ENCODE measurements around the gene CYSTM1. TPM values are rescaled to one million over a fixed set of nuclear protein-coding genes. Genes with fewer than 3 reads are reported as not detected.

The CYSTM1 gene
- total RNA-seq, 1 experiment from 2014 or later, result 93.5 TPM

DNA sequence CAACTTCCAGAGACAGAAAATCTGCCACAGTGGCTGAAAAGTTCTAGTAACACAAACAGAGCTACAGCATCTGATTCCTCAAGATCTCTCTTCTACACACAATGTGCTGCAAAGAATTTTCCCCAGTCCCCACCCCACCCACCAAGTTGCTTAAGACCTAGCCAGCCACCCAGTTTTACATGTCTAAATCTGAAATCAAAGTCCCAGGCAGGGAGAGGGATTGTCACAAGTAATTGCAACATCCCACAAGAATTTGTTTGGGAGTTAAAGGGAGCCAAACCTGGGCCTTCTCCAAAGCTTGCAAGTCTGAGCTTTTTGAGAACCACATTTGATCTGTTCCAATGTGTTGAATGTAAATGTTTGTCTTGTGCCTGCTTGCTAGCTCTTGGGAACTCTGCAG lies 33.7 kb upstream of the CYSTM1 start:
- Histone ChIP-seq H3K9me3 (no peaks in the 10 kb centered on the region), H3K4me3 (ENCODE audit: low read depth, low read length) (no peak overlapping the region), H3K36me3 (ENCODE audit: control insufficient read depth, insufficient read depth, low read length) (no peaks in the 10 kb centered on the region), H3K4me1 (no peaks in the 10 kb centered on the region), H3K27me3 (replicated peaks; ENCODE audit: control insufficient read depth, insufficient read depth, low read length) (no peaks in the 10 kb centered on the region)
- no peaks in the 10 kb centered on the region for H3K27me3 Mint-ChIP-seq (ENCODE audit: insufficient read depth, unreplicated experiment)
- H3K27ac Mint-ChIP-seq (ENCODE audit: unreplicated experiment), result no peak overlapping the region
- intact Hi-C loops (cut with micrococcal nuclease; ENCODE audit: unreplicated experiment), result loop anchor here (5.0 kb wide), 1 partner anchor 34 kb away; no protein-coding TSS in a partner anchor
- H3K36me3 Mint-ChIP-seq (ENCODE audit: insufficient read depth, unreplicated experiment), result no peaks in the 10 kb centered on the region
- no TSS peak for BruUV-seq (replicated peaks)
- peak in 1 of 2 experiments; percentile 24 for DNase-seq
- no peaks in the 10 kb centered on the region for H3K9me3 Mint-ChIP-seq (ENCODE audit: unreplicated experiment)
- H3K4me3 Mint-ChIP-seq (ENCODE audit: unreplicated experiment), result no peak overlapping the region
- CTCF ChIA-PET, result interaction anchor here (0.5 to 1.0 kb wide), 5 partner anchors 11 to 187 kb away, joined by 3 to 11 read pairs (median 3); no protein-coding TSS in a partner anchor
- H3K4me1 Mint-ChIP-seq (ENCODE audit: low read depth, unreplicated experiment), result no peaks in the 10 kb centered on the region
- POLR2A ChIA-PET, result no interaction called here
- TF ChIP-seq, protein P1, sequence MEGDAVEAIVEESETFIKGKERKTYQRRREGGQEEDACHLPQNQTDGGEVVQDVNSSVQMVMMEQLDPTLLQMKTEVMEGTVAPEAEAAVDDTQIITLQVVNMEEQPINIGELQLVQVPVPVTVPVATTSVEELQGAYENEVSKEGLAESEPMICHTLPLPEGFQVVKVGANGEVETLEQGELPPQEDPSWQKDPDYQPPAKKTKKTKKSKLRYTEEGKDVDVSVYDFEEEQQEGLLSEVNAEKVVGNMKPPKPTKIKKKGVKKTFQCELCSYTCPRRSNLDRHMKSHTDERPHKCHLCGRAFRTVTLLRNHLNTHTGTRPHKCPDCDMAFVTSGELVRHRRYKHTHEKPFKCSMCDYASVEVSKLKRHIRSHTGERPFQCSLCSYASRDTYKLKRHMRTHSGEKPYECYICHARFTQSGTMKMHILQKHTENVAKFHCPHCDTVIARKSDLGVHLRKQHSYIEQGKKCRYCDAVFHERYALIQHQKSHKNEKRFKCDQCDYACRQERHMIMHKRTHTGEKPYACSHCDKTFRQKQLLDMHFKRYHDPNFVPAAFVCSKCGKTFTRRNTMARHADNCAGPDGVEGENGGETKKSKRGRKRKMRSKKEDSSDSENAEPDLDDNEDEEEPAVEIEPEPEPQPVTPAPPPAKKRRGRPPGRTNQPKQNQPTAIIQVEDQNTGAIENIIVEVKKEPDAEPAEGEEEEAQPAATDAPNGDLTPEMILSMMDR (IDR thresholded peaks at IDR 0.05; ENCODE audit: insufficient read depth in 1 of 2, low read depth in 1 of 2, low read length in 1 of 2, severe bottlenecking in 1 of 2, unreplicated experiment in 1 of 2), result no peak

DNA sequence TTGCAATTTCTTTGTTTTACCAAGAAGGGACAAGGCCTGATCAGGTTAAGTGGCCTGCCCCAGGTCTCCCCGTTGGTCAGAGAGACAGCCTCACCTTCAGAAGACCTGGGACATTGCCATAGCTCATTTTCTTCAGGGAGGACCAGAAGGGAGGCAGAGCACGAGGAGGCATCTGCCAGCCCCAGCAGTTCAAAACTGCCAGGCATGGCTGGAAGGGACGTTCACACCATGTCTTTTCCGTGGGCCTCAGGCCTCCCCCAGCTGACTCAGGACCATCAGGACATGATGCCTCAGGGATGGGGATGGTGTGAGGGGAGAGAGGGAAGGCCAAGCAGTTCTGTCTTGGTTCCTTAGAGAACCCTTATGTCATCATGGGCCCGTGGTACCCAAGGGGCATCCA lies 32.7 kb upstream of the CYSTM1 start:
- intact Hi-C loops (cut with micrococcal nuclease; ENCODE audit: unreplicated experiment), result loop anchor here (5.0 kb wide), 1 partner anchor 35 kb away; no protein-coding TSS in a partner anchor
- Mint-ChIP-seq H3K27ac (ENCODE audit: unreplicated experiment) (no peak overlapping the region), H3K27me3 (ENCODE audit: insufficient read depth, unreplicated experiment) (no peaks in the 10 kb centered on the region), H3K4me1 (ENCODE audit: low read depth, unreplicated experiment) (no peaks in the 10 kb centered on the region), H3K9me3 (ENCODE audit: unreplicated experiment) (no peaks in the 10 kb centered on the region), H3K36me3 (ENCODE audit: insufficient read depth, unreplicated experiment) (no peaks in the 10 kb centered on the region), H3K4me3 (ENCODE audit: unreplicated experiment) (no peak overlapping the region)
- Histone ChIP-seq H3K4me1 (no peaks in the 10 kb centered on the region), H3K9me3 (no peaks in the 10 kb centered on the region), H3K27me3 (replicated peaks; ENCODE audit: control insufficient read depth, insufficient read depth, low read length) (no peaks in the 10 kb centered on the region), H3K36me3 (ENCODE audit: control insufficient read depth, insufficient read depth, low read length) (no peaks in the 10 kb centered on the region), H3K4me3 (ENCODE audit: low read depth, low read length) (no peak overlapping the region)
- POLR2A ChIA-PET, result no interaction called here
- no TSS peak for BruUV-seq (replicated peaks)
- DNase-seq, result no peak
- TF ChIP-seq, protein P1 (IDR thresholded peaks at IDR 0.05; ENCODE audit: insufficient read depth in 1 of 2, low read depth in 1 of 2, low read length in 1 of 2, severe bottlenecking in 1 of 2, unreplicated experiment in 1 of 2), result no peak
- CTCF ChIA-PET, result interaction anchor here (0.6 to 1.0 kb wide), 2 partner anchors 10 to 29 kb away, joined by 3 read pairs; no protein-coding TSS in a partner anchor

DNA sequence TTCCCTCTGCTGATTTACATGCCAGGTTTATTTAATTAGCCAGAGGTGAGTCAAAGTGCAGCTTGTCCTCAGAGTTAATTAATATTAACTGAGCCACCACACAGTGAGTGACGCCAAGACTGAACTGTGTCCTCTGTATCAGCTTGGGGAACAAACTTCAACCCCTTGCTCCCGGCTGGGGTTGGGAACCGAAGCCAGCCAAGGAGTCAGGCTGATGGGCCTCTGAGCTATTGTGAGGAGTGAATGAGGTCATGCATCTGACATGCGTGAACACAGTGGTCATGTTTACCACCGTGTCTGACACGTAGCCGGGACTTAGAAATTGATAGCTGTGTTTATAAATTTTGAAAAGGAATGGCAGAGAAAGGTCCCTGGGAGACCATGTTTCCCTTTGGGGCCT lies 32.1 kb upstream of the CYSTM1 start:
- BruUV-seq (replicated peaks), result no TSS peak
- no peaks in the 10 kb centered on the region for H3K9me3 Mint-ChIP-seq (ENCODE audit: unreplicated experiment)
- no peaks in the 10 kb centered on the region for H3K9me3 ChIP-seq
- no peak for DNase-seq
- H3K36me3 Mint-ChIP-seq (ENCODE audit: insufficient read depth, unreplicated experiment), result no peaks in the 10 kb centered on the region
- no peaks in the 10 kb centered on the region for H3K27me3 ChIP-seq (replicated peaks; ENCODE audit: control insufficient read depth, insufficient read depth, low read length)
- ChIA-PET POLR2A (interaction anchor here (0.5 kb wide), 1 partner anchor 35 kb away, joined by 7 read pairs; no protein-coding TSS in a partner anchor), CTCF (no interaction called here)
- no peaks in the 10 kb centered on the region for H3K4me1 Mint-ChIP-seq (ENCODE audit: low read depth, unreplicated experiment)
- H3K4me3 Mint-ChIP-seq (ENCODE audit: unreplicated experiment), result no peak overlapping the region
- TF ChIP-seq, protein P1 (IDR thresholded peaks at IDR 0.05; ENCODE audit: insufficient read depth in 1 of 2, low read depth in 1 of 2, low read length in 1 of 2, severe bottlenecking in 1 of 2, unreplicated experiment in 1 of 2), result no peak
- intact Hi-C loops (cut with micrococcal nuclease; ENCODE audit: unreplicated experiment), result loop anchor here (5.0 kb wide), 1 partner anchor 36 kb away; no protein-coding TSS in a partner anchor
- H3K36me3 ChIP-seq (ENCODE audit: control insufficient read depth, insufficient read depth, low read length), result no peaks in the 10 kb centered on the region
- no peak overlapping the region for H3K4me3 ChIP-seq (ENCODE audit: low read depth, low read length)
- no peak overlapping the region for H3K27ac Mint-ChIP-seq (ENCODE audit: unreplicated experiment)
- no peaks in the 10 kb centered on the region for H3K4me1 ChIP-seq
- H3K27me3 Mint-ChIP-seq (ENCODE audit: insufficient read depth, unreplicated experiment), result no peaks in the 10 kb centered on the region

Measured in Caco-2 (cell line).